Liver (tissue), 9 donors: Measurements from ENCODE around the gene SUPT5H. TPM values are rescaled to one million over a fixed set of nuclear protein-coding genes. Genes with fewer than 3 reads are reported as not detected.

Experiments used
- DNase-seq: peaks from one replicate; pipeline ENCODE4 v3.0.0-alpha.2; 2017; ENCODE audit warnings: low spot score
- H3K27ac ChIP-seq, 2 donors: one replicate each; pipeline ENCODE4 v1.7.0; 2013; ENCODE audit warnings: inconsistent platforms in 2 of 2, low read length in 2 of 2, control low read depth in 1 of 2, low read depth in 1 of 2, mild to moderate bottlenecking in 1 of 2
- H3K27me3 ChIP-seq, 4 donors: one replicate each; pipeline versions ENCODE4 v1.6.1 to v1.7.0; 2013; ENCODE audit warnings: low read length in 3 of 4, inconsistent platforms in 1 of 4, mild to moderate bottlenecking in 1 of 4, moderate library complexity in 1 of 4; ENCODE audit not compliant: control insufficient read depth in 4 of 4, insufficient read depth in 4 of 4
- H3K36me3 ChIP-seq, 4 donors: one replicate each; pipeline versions ENCODE4 v1.6.1 to v1.7.0; 2013; ENCODE audit warnings: low read length in 3 of 4, mild to moderate bottlenecking in 3 of 4, low read depth in 1 of 4, moderate library complexity in 1 of 4; ENCODE audit not compliant: control insufficient read depth in 4 of 4, insufficient read depth in 3 of 4
- H3K4me1 ChIP-seq, 4 donors: one replicate each; pipeline versions ENCODE4 v1.6.1 to v1.7.0; 2013; ENCODE audit warnings: low read length in 3 of 4, mild to moderate bottlenecking in 3 of 4, moderate library complexity in 1 of 4; ENCODE audit not compliant: control insufficient read depth in 4 of 4, insufficient read depth in 4 of 4
- H3K4me3 ChIP-seq, 3 donors: one replicate each; pipeline versions ENCODE4 v1.6.1 to v1.7.0; 2013; ENCODE audit warnings: low read length in 3 of 3, control low read depth in 1 of 3, low read depth in 1 of 3, mild to moderate bottlenecking in 1 of 3
- H3K9ac ChIP-seq, 2 donors: one replicate each; pipeline ENCODE4 v1.7.0; 2013; ENCODE audit warnings: low read length in 2 of 2, mild to moderate bottlenecking in 2 of 2, moderate library complexity in 2 of 2, control low read depth in 1 of 2, low read depth in 1 of 2
- H3K9me3 ChIP-seq, 4 donors: one replicate each; pipeline versions ENCODE4 v1.6.1 to v1.7.0; 2013; ENCODE audit warnings: low read length in 3 of 4; ENCODE audit not compliant: control insufficient read depth in 4 of 4
- EGR1 ChIP-seq, 2 donors: IDR thresholded peaks; 2 replicates each; pipeline ENCODE4 v1.6.1; 2016 to 2018; ENCODE audit warnings: antibody characterized with exemption in 2 of 2, low read depth in 2 of 2
- FOXA1 ChIP-seq: IDR thresholded peaks from 2 replicates; pipeline ENCODE4 v1.6.1; 2016; ENCODE audit warnings: antibody characterized with exemption
- FOXA2 ChIP-seq: IDR thresholded peaks from 2 replicates; pipeline ENCODE4 v1.6.1; 2016; ENCODE audit warnings: antibody characterized with exemption
- HNF4A ChIP-seq, 2 donors: conservative IDR thresholded peaks; 2 replicates each; pipeline ENCODE4 v1.6.1; 2016; ENCODE audit warnings: antibody characterized with exemption in 2 of 2, mild to moderate bottlenecking in 2 of 2
- JUND ChIP-seq, 2 donors: IDR thresholded peaks; 2 replicates each; pipeline ENCODE4 v1.6.1; 2016; ENCODE audit warnings: antibody characterized with exemption in 2 of 2
- NR2F2 ChIP-seq: IDR thresholded peaks from 2 replicates; pipeline ENCODE4 v1.6.1; 2016; ENCODE audit warnings: antibody characterized with exemption
- RAD21 ChIP-seq, 2 donors: IDR thresholded peaks; 2 replicates each; pipeline ENCODE4 v1.6.1; 2016; ENCODE audit warnings: antibody characterized with exemption in 2 of 2, mild to moderate bottlenecking in 2 of 2
- RXRA ChIP-seq, 2 donors: IDR thresholded peaks; 2 replicates each; pipeline ENCODE4 v1.6.1; 2017 to 2018; ENCODE audit warnings: antibody characterized with exemption in 2 of 2, mild to moderate bottlenecking in 1 of 2
- SP1 ChIP-seq: IDR thresholded peaks from 2 replicates; pipeline ENCODE4 v1.6.1; 2018; ENCODE audit warnings: antibody characterized with exemption, mild to moderate bottlenecking
- TAF1 ChIP-seq: conservative IDR thresholded peaks from 2 replicates; pipeline ENCODE4 v1.6.1; 2016; ENCODE audit warnings: antibody characterized with exemption, mild to moderate bottlenecking
- YY1 ChIP-seq: IDR thresholded peaks from 2 replicates; pipeline ENCODE4 v1.6.1; 2016; ENCODE audit warnings: antibody characterized with exemption, mild to moderate bottlenecking
- WGBS: extraction: QIAGEN DNeasy Blood & Tissue Kit; methylation state at CpG from one replicate; pipeline ENCODE4 v1.1.7; 2013; 5-methylcytosine and 5-hydroxymethylcytosine counted together
- polyA plus RNA-seq, 2 donors: library from polyadenylated mRNA; stranded (reverse) in 1 of 2; unstranded in 1 of 2; fragments of 200-250 nt in 1 of 2; fragments of >200 nt in 1 of 2; fragmentation: Nextera tagmentation in 1 of 2; extraction: Ambion mirVana in 1 of 2; gene quantifications; one replicate each; pipeline versions ENCODE4 v1.2.1 to v1.2.3, GENCODE V29; 2013 to 2015
- total RNA-seq, 2 donors: library from RNA; depleted of rRNA; stranded (reverse); fragments of >200 nt; gene quantifications; one replicate each; pipeline ENCODE4 v1.2.3, GENCODE V29; 2014
- TF ChIP-seq, protein P1 (sequence below): IDR thresholded peaks from 2 replicates; pipeline ENCODE4 v1.6.1; 2016; ENCODE audit warnings: antibody characterized with exemption
- TF ChIP-seq, protein P2 (sequence below): fragments of 150-350 bp; IDR thresholded peaks from 2 replicates; pipeline ENCODE4 v1.5.1; 2017; ENCODE audit warnings: improper control_type of control experiment, low read depth, low read length; ENCODE audit not compliant: missing input control
- TF ChIP-seq, protein P3 (sequence below): IDR thresholded peaks from 2 replicates; pipeline ENCODE4 v1.6.1; 2016; ENCODE audit warnings: antibody characterized with exemption
- TF ChIP-seq, protein P4 (sequence below): IDR thresholded peaks from 2 replicates; pipeline ENCODE4 v1.6.1; 2016; ENCODE audit warnings: antibody characterized with exemption, mild to moderate bottlenecking
- TF ChIP-seq, protein P5 (sequence below): IDR thresholded peaks from 2 replicates; pipeline ENCODE4 v1.6.1; 2016; ENCODE audit warnings: antibody characterized with exemption
- donor health status: healthy.
- donor health status: healthy.
- donor health status: healthy.
- donor health status: healthy.
- donor health status: healthy.

SUPT5H gene
- total and polyA plus RNA-seq, 4 donors: 19.3 to 52.5 (median 45.2) TPM

DNA sequence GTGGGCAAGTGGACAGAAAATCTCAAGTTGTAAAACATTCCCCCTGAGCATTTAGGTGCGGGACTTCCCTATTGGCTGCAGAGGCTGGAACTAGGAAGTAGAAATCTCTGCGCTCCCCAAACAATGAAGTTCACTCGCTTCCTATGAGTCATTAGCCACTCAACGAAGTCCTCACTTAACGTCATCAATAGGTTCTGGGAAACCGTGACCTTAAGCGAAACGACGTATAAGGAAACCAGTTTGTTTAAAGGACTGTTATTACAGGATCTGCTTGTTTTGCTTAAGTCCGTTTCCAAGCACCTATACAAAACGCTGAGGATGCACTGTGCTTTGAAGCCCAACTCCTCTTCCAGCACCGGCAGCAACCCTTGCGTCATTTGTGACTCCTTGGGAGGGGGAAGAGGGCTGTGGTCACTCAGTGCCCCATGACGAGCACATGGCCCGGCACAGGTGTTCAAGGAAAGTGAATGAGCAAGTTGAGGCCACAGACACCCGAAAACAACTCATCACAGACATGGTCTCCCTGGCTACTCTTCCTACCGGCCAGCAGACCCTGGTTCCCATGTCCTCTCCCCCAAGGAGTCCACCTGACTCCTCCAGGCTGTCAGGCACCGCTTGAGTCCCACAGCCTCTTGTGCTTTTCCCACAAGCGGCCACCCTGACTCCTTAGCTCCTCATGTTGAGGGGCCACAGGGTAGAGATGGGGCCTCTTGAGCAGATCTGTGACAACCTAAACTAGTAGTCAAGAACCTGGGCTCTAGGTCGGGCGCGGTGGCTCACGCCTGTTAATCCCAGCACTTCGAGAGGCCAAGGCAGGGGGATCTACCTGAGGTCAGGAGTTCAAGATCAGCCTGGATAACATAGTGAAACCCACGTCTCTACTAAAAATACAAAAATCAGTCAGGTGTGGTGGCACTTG, 14.4 kb upstream of the SUPT5H start:
- Histone ChIP-seq H3K9ac (no peak overlapping the region), H3K27ac (peak overlapping the region; percentile 49 to 75), H3K4me1 (peaks cover 2 to 19% (median 14%) of the 10 kb centered on the region in 4 donors), H3K36me3 (peaks cover 15 to 24% (median 17%) of the 10 kb centered on the region in 4 donors), H3K4me3 (no peak overlapping the region), H3K9me3 (no peaks in the 10 kb centered on the region), H3K27me3 (no peaks in the 10 kb centered on the region)
- TF ChIP-seq SP1: peak; percentile 21
- no peak for TF ChIP-seq TAF1
- TF ChIP-seq FOXA2: no peak
- peak; percentile 50 to 57 for TF ChIP-seq JUND (IDR thresholded peaks at IDR 0.05)
- TF ChIP-seq, protein P1, sequence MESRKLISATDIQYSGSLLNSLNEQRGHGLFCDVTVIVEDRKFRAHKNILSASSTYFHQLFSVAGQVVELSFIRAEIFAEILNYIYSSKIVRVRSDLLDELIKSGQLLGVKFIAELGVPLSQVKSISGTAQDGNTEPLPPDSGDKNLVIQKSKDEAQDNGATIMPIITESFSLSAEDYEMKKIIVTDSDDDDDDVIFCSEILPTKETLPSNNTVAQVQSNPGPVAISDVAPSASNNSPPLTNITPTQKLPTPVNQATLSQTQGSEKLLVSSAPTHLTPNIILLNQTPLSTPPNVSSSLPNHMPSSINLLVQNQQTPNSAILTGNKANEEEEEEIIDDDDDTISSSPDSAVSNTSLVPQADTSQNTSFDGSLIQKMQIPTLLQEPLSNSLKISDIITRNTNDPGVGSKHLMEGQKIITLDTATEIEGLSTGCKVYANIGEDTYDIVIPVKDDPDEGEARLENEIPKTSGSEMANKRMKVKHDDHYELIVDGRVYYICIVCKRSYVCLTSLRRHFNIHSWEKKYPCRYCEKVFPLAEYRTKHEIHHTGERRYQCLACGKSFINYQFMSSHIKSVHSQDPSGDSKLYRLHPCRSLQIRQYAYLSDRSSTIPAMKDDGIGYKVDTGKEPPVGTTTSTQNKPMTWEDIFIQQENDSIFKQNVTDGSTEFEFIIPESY: no peak
- TF ChIP-seq FOXA1: no peak
- TF ChIP-seq RAD21 (IDR thresholded peaks at IDR 0.05): no peak
- no peak for DNase-seq
- 75% methylated on average over 25 of the region's 25 CpGs for WGBS

DNA sequence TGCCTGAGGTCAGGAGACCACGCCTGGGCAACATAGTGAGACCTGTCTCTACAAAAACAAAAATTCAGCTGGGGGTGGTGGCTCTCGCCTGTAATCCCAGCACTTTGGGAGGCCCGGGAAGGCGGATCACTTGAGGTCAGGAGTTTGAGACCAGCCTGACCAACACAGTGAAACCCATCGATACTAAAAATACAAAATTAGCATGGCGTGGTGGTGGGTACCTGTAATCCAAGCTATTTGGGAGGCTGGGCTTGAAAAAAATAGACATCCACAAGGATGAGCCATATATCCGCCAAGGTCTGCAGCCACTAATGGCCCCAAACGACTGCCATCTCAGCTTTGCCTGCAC, 12.7 kb upstream of the SUPT5H start:
- no peak overlapping the region for H3K27ac ChIP-seq
- H3K36me3 ChIP-seq: peaks cover 15 to 24% (median 17%) of the 10 kb centered on the region in 4 donors
- no peaks in the 10 kb centered on the region for H3K27me3 ChIP-seq
- H3K9me3 ChIP-seq: no peaks in the 10 kb centered on the region
- H3K9ac ChIP-seq: no peak overlapping the region
- no peak overlapping the region for H3K4me3 ChIP-seq
- TF ChIP-seq FOXA2: no peak
- no peak for TF ChIP-seq NR2F2
- no peak for TF ChIP-seq YY1
- TF ChIP-seq, protein P2, sequence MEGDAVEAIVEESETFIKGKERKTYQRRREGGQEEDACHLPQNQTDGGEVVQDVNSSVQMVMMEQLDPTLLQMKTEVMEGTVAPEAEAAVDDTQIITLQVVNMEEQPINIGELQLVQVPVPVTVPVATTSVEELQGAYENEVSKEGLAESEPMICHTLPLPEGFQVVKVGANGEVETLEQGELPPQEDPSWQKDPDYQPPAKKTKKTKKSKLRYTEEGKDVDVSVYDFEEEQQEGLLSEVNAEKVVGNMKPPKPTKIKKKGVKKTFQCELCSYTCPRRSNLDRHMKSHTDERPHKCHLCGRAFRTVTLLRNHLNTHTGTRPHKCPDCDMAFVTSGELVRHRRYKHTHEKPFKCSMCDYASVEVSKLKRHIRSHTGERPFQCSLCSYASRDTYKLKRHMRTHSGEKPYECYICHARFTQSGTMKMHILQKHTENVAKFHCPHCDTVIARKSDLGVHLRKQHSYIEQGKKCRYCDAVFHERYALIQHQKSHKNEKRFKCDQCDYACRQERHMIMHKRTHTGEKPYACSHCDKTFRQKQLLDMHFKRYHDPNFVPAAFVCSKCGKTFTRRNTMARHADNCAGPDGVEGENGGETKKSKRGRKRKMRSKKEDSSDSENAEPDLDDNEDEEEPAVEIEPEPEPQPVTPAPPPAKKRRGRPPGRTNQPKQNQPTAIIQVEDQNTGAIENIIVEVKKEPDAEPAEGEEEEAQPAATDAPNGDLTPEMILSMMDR: no peak
- no peak for TF ChIP-seq RAD21 (IDR thresholded peaks at IDR 0.05)
- no peak for TF ChIP-seq RXRA (IDR thresholded peaks at IDR 0.05)
- TF ChIP-seq, protein P3, sequence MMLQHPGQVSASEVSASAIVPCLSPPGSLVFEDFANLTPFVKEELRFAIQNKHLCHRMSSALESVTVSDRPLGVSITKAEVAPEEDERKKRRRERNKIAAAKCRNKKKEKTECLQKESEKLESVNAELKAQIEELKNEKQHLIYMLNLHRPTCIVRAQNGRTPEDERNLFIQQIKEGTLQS: no peak
- no peak for TF ChIP-seq SP1
- no peak for DNase-seq
- 96% methylated on average over 8 of the region's 8 CpGs for WGBS
- H3K4me1 ChIP-seq: peaks cover 4 to 27% (median 17%) of the 10 kb centered on the region in 4 donors

DNA sequence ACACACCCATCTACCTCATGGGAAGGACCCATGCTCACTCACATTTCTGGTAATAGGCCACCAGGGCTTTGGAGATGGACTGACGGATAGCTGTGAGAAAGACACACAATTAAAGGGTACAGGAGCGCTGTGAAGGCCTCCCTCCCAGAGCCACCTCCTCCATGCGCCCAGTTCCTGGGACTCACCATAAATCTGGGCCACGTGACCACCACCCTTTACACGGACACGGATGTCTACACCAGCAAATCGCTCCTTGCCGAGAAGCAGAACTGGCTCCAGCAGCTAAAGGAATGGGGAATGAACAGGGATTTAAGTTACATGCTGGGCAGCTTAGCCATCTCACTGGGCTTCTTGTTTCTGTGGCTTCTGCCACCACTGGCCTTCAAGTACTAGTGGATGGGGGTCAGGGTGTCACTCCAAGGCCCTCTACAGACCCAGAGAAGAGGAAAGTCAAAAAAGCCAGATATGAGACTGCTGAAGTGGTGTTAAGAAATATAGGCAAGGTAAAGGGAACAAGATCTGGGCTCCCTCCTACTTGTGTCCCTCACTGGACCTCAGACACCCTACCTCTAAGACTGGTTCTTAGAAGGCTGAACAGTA, 11.8 kb upstream of the SUPT5H start:
- Histone ChIP-seq H3K27me3 (no peaks in the 10 kb centered on the region), H3K9me3 (no peaks in the 10 kb centered on the region), H3K27ac (no peak overlapping the region), H3K4me1 (peaks cover 4 to 27% (median 17%) of the 10 kb centered on the region in 4 donors), H3K36me3 (peaks cover 15 to 24% (median 17%) of the 10 kb centered on the region in 4 donors), H3K4me3 (no peak overlapping the region), H3K9ac (no peak overlapping the region)
- WGBS: 96% methylated on average over 8 of the region's 8 CpGs
- no peak for DNase-seq
- TF ChIP-seq, protein P4, sequence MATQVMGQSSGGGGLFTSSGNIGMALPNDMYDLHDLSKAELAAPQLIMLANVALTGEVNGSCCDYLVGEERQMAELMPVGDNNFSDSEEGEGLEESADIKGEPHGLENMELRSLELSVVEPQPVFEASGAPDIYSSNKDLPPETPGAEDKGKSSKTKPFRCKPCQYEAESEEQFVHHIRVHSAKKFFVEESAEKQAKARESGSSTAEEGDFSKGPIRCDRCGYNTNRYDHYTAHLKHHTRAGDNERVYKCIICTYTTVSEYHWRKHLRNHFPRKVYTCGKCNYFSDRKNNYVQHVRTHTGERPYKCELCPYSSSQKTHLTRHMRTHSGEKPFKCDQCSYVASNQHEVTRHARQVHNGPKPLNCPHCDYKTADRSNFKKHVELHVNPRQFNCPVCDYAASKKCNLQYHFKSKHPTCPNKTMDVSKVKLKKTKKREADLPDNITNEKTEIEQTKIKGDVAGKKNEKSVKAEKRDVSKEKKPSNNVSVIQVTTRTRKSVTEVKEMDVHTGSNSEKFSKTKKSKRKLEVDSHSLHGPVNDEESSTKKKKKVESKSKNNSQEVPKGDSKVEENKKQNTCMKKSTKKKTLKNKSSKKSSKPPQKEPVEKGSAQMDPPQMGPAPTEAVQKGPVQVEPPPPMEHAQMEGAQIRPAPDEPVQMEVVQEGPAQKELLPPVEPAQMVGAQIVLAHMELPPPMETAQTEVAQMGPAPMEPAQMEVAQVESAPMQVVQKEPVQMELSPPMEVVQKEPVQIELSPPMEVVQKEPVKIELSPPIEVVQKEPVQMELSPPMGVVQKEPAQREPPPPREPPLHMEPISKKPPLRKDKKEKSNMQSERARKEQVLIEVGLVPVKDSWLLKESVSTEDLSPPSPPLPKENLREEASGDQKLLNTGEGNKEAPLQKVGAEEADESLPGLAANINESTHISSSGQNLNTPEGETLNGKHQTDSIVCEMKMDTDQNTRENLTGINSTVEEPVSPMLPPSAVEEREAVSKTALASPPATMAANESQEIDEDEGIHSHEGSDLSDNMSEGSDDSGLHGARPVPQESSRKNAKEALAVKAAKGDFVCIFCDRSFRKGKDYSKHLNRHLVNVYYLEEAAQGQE: no peak
- no peak for TF ChIP-seq SP1
- TF ChIP-seq FOXA1: no peak
- TF ChIP-seq YY1: no peak
- TF ChIP-seq HNF4A (conservative IDR thresholded peaks at IDR 0.05): no peak
- TF ChIP-seq, protein P5, sequence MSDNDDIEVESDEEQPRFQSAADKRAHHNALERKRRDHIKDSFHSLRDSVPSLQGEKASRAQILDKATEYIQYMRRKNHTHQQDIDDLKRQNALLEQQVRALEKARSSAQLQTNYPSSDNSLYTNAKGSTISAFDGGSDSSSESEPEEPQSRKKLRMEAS: no peak
- no peak for TF ChIP-seq EGR1 (IDR thresholded peaks at IDR 0.05; ENCODE audit: low read depth in 2 of 2)
- TF ChIP-seq TAF1: no peak
- no peak for TF ChIP-seq FOXA2
- TF ChIP-seq, protein P3: no peak
